Gastroesophageal sphincter (tissue), 4 donors: ENCODE results near the gene STAT4. TPM values are rescaled to one million over a fixed set of nuclear protein-coding genes. Genes with fewer than 3 reads are reported as not detected.

Experiments
- ATAC-seq: fragments of 150-250 bp; one replicate; pipeline ENCODE4 v1.9.1; 2016; ENCODE audit warnings: mild to moderate bottlenecking, moderate library complexity
- H3K27ac ChIP-seq, 4 donors: fragments of 200-600 bp; sonication (generic) in 3 of 4; 1 replicate in 3 of 4; 2 replicates in 1 of 4; pipeline ENCODE4 v1.5.1; 2016 to 2019
- H3K27me3 ChIP-seq: fragments of 200-600 bp; sonication (generic); one replicate; pipeline ENCODE4 v1.5.1; 2019
- H3K36me3 ChIP-seq, 2 donors: fragments of 200-600 bp; sonication (generic); one replicate each; pipeline ENCODE4 v1.5.1; 2019; ENCODE audit warnings: control low read depth in 1 of 2
- H3K4me1 ChIP-seq, 3 donors: fragments of 200-600 bp; sonication (generic); 1 replicate in 2 of 3; 2 replicates in 1 of 3; pipeline ENCODE4 v1.5.1; 2016 to 2019; ENCODE audit warnings: control low read depth in 2 of 3
- H3K4me3 ChIP-seq, 2 donors: fragments of 200-600 bp; sonication (generic); one replicate each; pipeline ENCODE4 v1.5.1; 2019; ENCODE audit warnings: mild to moderate bottlenecking in 1 of 2, moderate library complexity in 1 of 2
- H3K9me3 ChIP-seq, 3 donors: fragments of 200-600 bp; sonication (generic); one replicate each; pipeline ENCODE4 v1.5.1; 2017 to 2019; ENCODE audit warnings: control low read depth in 2 of 3
- CTCF ChIP-seq, 4 experiments: fragments of 200-600 bp in 2 of 4; fragments of 450-650 bp in 2 of 4; sonication (generic) in 1 of 4; IDR thresholded peaks; one replicate each; pipeline ENCODE4 v1.5.1; 2017 to 2019; ENCODE audit warnings: antibody characterized with exemption in 4 of 4, mild to moderate bottlenecking in 2 of 4, moderate library complexity in 2 of 4
- EP300 ChIP-seq: sonication (generic); formaldehyde crosslinking; IDR thresholded peaks from one replicate; pipeline ENCODE4 v1.6.1; 2017; ENCODE audit warnings: antibody characterized with exemption, mild to moderate bottlenecking
- POLR2A ChIP-seq, 2 donors: fragments of 450-650 bp; IDR thresholded peaks; one replicate each; pipeline ENCODE4 v1.6.1; 2017; ENCODE audit warnings: antibody characterized with exemption in 2 of 2, mild to moderate bottlenecking in 2 of 2, moderate library complexity in 1 of 2
- POLR2AphosphoS5 ChIP-seq: sonication (generic); formaldehyde crosslinking; IDR thresholded peaks from one replicate; pipeline ENCODE4 v1.6.1; 2017; ENCODE audit warnings: antibody characterized with exemption
- WGBS, 2 donors: methylation state at CpG; one replicate each; pipeline ENCODE4 v1.1.5; 2018; ENCODE audit warnings: low coverage in 1 of 2; 5-methylcytosine and 5-hydroxymethylcytosine counted together
- total RNA-seq, 4 donors: library from RNA; depleted of rRNA; stranded (reverse); fragments of >200 nt; gene quantifications; one replicate each; pipeline ENCODE4 v1.1.0, GENCODE V29; 2016

Gene STAT4
- total RNA-seq, 4 donors from 2014 or later, result 0.39 to 4.8 (median 1.9) TPM

GRCh38 chr2:191031256-191031655, 119.5 kb downstream of the STAT4 start:
- H3K27ac ChIP-seq, result no peak overlapping the region
- TF ChIP-seq EP300 (no peak), POLR2A (IDR thresholded peaks at IDR 0.05) (no peak), POLR2AphosphoS5 (no peak)
- no peaks in the 10 kb centered on the region for H3K27me3 ChIP-seq
- no peaks in the 10 kb centered on the region for H3K9me3 ChIP-seq
- peaks cover 0 to 6% (median 0%) of the 10 kb centered on the region in 3 donors for H3K4me1 ChIP-seq
- no peaks in the 10 kb centered on the region for H3K36me3 ChIP-seq
- 77 to 100% methylated on average over 2 of the region's 2 CpGs for WGBS, 2 donors
- no peak for ATAC-seq
- no peak overlapping the region for H3K4me3 ChIP-seq

- Histone ChIP-seq H3K4me3 (no peak overlapping the region), H3K9me3 (no peaks in the 10 kb centered on the region), H3K27ac (no peak overlapping the region), H3K27me3 (no peaks in the 10 kb centered on the region), H3K4me1 (peaks cover 0 to 6% (median 0%) of the 10 kb centered on the region in 3 donors), H3K36me3 (no peaks in the 10 kb centered on the region)
- 20 to 27% methylated on average over 5 to 8 of the region's 8 CpGs for WGBS, 2 donors
- TF ChIP-seq POLR2A (IDR thresholded peaks at IDR 0.05), result no peak
- TF ChIP-seq CTCF (IDR thresholded peaks at IDR 0.05), result peak; percentile 57 to 70 (median 60)
- peak; percentile 69 for ATAC-seq
These were observed 120.2 kb downstream of the STAT4 start for GRCh38 chr2:191030521-191031154.

- Histone ChIP-seq H3K27me3 (no peaks in the 10 kb centered on the region), H3K4me1 (peaks cover 0 to 6% (median 0%) of the 10 kb centered on the region in 3 donors), H3K4me3 (no peak overlapping the region), H3K27ac (no peak overlapping the region), H3K9me3 (no peaks in the 10 kb centered on the region), H3K36me3 (no peaks in the 10 kb centered on the region)
- ATAC-seq, result no peak
- 71 to 78% methylated on average over 10 of the region's 10 CpGs for WGBS, 2 donors
- TF ChIP-seq CTCF (IDR thresholded peaks at IDR 0.05), result no peak
- TF ChIP-seq POLR2A (IDR thresholded peaks at IDR 0.05), result no peak
- no peak for TF ChIP-seq EP300
- no peak for TF ChIP-seq POLR2AphosphoS5
These were observed 121.4 kb downstream of the STAT4 start for GRCh38 chr2:191029280-191029950.

- Histone ChIP-seq H3K27me3 (no peaks in the 10 kb centered on the region), H3K4me1 (peaks cover 0 to 8% (median 0%) of the 10 kb centered on the region in 3 donors), H3K27ac (no peak overlapping the region), H3K36me3 (no peaks in the 10 kb centered on the region), H3K4me3 (no peak overlapping the region), H3K9me3 (no peaks in the 10 kb centered on the region)
- no peak for ATAC-seq
- TF ChIP-seq EP300 (no peak), CTCF (IDR thresholded peaks at IDR 0.05) (no peak), POLR2A (IDR thresholded peaks at IDR 0.05) (no peak), POLR2AphosphoS5 (no peak)
- WGBS, 2 donors, result 40 to 82% methylated on average over 1 to 2 of the region's 2 CpGs
These were observed 124.4 kb downstream of the STAT4 start for GRCh38 chr2:191026377-191026776.

- no peak overlapping the region for H3K27ac ChIP-seq
- no peaks in the 10 kb centered on the region for H3K9me3 ChIP-seq
- ATAC-seq, result no peak
- peaks cover 0 to 11% (median 4%) of the 10 kb centered on the region in 3 donors for H3K4me1 ChIP-seq
- no peaks in the 10 kb centered on the region for H3K27me3 ChIP-seq
- H3K36me3 ChIP-seq, result no peaks in the 10 kb centered on the region
- TF ChIP-seq CTCF (IDR thresholded peaks at IDR 0.05), result no peak
- no peak for TF ChIP-seq EP300
- no peak for TF ChIP-seq POLR2AphosphoS5
- TF ChIP-seq POLR2A (IDR thresholded peaks at IDR 0.05), result no peak
- 62 to 83% methylated on average over 1 of the region's 1 CpG for WGBS, 2 donors
- no peak overlapping the region for H3K4me3 ChIP-seq
These were observed 125.7 kb downstream of the STAT4 start for GRCh38 chr2:191025135-191025534.
